Lung (tissue), 12 donors: Measurements from ENCODE around the gene TOLLIP. TPM values are rescaled to one million over a fixed set of nuclear protein-coding genes. Genes with fewer than 3 reads are reported as not detected.

Experiments used
- ATAC-seq: fragments of 200-7000 bp; cut with Tn5 transposase; one replicate; pipeline ENCODE4 v1.9.1; 2020; ENCODE audit warnings: moderate number of reproducible peaks; ENCODE audit not compliant: insufficient read depth, low FRiP score
- DNase-seq, 3 donors: peaks; one replicate each; pipeline ENCODE4 v3.0.0-alpha.2; 2013 to 2017
- H3K27ac ChIP-seq, 2 donors: one replicate each; pipeline ENCODE4 v1.5.1; 2013; ENCODE audit warnings: mild to moderate bottlenecking in 2 of 2, moderate library complexity in 2 of 2, control low read depth in 1 of 2, inconsistent platforms in 1 of 2, low read depth in 1 of 2, low read length in 1 of 2
- H3K27me3 ChIP-seq, 3 donors: one replicate each; pipeline ENCODE4 v1.5.1; 2013; ENCODE audit warnings: low read length in 2 of 3; ENCODE audit not compliant: control insufficient read depth in 3 of 3, insufficient read depth in 3 of 3
- H3K36me3 ChIP-seq, 4 donors: one replicate each; pipeline ENCODE4 v1.5.1; 2013; ENCODE audit warnings: low read length in 4 of 4, mild to moderate bottlenecking in 1 of 4, moderate library complexity in 1 of 4; ENCODE audit not compliant: control insufficient read depth in 4 of 4, insufficient read depth in 4 of 4
- H3K4me1 ChIP-seq, 5 donors: one replicate each; pipeline ENCODE4 v1.5.1; 2013; ENCODE audit warnings: low read length in 5 of 5, mild to moderate bottlenecking in 2 of 5, moderate library complexity in 1 of 5; ENCODE audit not compliant: control insufficient read depth in 5 of 5, insufficient read depth in 5 of 5
- H3K4me3 ChIP-seq: one replicate; pipeline ENCODE4 v1.5.1; 2013; ENCODE audit warnings: mild to moderate bottlenecking, control low read depth, moderate library complexity
- H3K9ac ChIP-seq, 2 donors: one replicate each; pipeline ENCODE4 v1.5.1; 2013; ENCODE audit warnings: low read length in 2 of 2, control low read depth in 1 of 2; ENCODE audit not compliant: insufficient read depth in 1 of 2
- H3K9me3 ChIP-seq, 4 donors: one replicate each; pipeline ENCODE4 v1.5.1; 2013; ENCODE audit warnings: low read length in 3 of 4, mild to moderate bottlenecking in 1 of 4, moderate library complexity in 1 of 4; ENCODE audit not compliant: control insufficient read depth in 4 of 4, insufficient read depth in 3 of 4
- CTCF ChIP-seq: IDR thresholded peaks from 2 replicates; pipeline ENCODE4 v1.5.1; 2012; ENCODE audit warnings: mild to moderate bottlenecking; ENCODE audit errors: control extremely low read depth, extremely low read depth
- WGBS, 2 donors: extraction: QIAGEN DNeasy Blood & Tissue Kit; methylation state at CpG; one replicate each; pipeline ENCODE4 v1.1.7; 2013; 5-methylcytosine and 5-hydroxymethylcytosine counted together
- polyA plus RNA-seq, 2 donors: library from polyadenylated mRNA; stranded (reverse); fragments of 200-250 nt; gene quantifications; one replicate each; pipeline ENCODE4 v1.2.1, GENCODE V29; 2013
- total RNA-seq, 2 donors: library from RNA; depleted of rRNA in 1 of 2; stranded (reverse); fragments of >200 nt in 1 of 2; gene quantifications; one replicate each; pipeline ENCODE4 v1.2.1, GENCODE V29; 2014 to 2021
- donor health status: control.
- donor health status: control.
- donor health status: Bipolar disorder and iron deficiency.
- donor health status: healthy.
- donor health status: DM: yes; HTN: yes; CAD: no.

TOLLIP gene
- total and polyA plus RNA-seq, 4 donors: 26.9 to 79.4 (median 43.4) TPM

GRCh38 chr11:1237128-1237580 lies 72.3 kb downstream of the TOLLIP start:
- no peak overlapping the region for H3K4me3 ChIP-seq
- H3K4me1 ChIP-seq: no peaks in the 10 kb centered on the region
- no peaks in the 10 kb centered on the region for H3K27me3 ChIP-seq
- H3K27ac ChIP-seq: no peak overlapping the region
- ATAC-seq (no peak), DNase-seq (no peak)
- H3K9me3 ChIP-seq: peaks cover 0 to 7% (median 0%) of the 10 kb centered on the region in 4 donors
- no peak overlapping the region for H3K9ac ChIP-seq
- TF ChIP-seq CTCF: no peak
- WGBS, 2 donors: 79 to 86% methylated on average over 13 of the region's 13 CpGs
- H3K36me3 ChIP-seq: no peaks in the 10 kb centered on the region

- DNase-seq: no peak
- WGBS, 2 donors: 87 to 91% methylated on average over 37 of the region's 37 CpGs
- Histone ChIP-seq H3K9ac (no peak overlapping the region), H3K4me3 (no peak overlapping the region), H3K4me1 (no peaks in the 10 kb centered on the region), H3K9me3 (peaks cover 0 to 7% (median 0%) of the 10 kb centered on the region in 4 donors), H3K27ac (no peak overlapping the region), H3K27me3 (no peaks in the 10 kb centered on the region), H3K36me3 (no peaks in the 10 kb centered on the region)
- no peak for ATAC-seq
- TF ChIP-seq CTCF: no peak
Measured at GRCh38 chr11:1236316-1237127, 72.9 kb downstream of the TOLLIP start.

GRCh38 chr11:1235901-1236315 lies 73.5 kb downstream of the TOLLIP start:
- Histone ChIP-seq H3K27me3 (no peaks in the 10 kb centered on the region), H3K36me3 (no peaks in the 10 kb centered on the region), H3K9me3 (peaks cover 0 to 6% (median 0%) of the 10 kb centered on the region in 4 donors), H3K4me3 (no peak overlapping the region), H3K9ac (no peak overlapping the region), H3K27ac (no peak overlapping the region), H3K4me1 (no peaks in the 10 kb centered on the region)
- no peak for DNase-seq
- ATAC-seq: no peak
- WGBS, 2 donors: 75 to 78% methylated on average over 13 to 16 of the region's 16 CpGs
- TF ChIP-seq CTCF: no peak
